ENCODE measurements around the gene DHCR24.

GRCh38 chr1:54927472-54928240, 40.7 kb upstream of the DHCR24 start:
- TF ChIP-seq CTCF (IDR thresholded peaks at IDR 0.05) (no peak), POLR2A (IDR thresholded peaks at IDR 0.05) (no peak)

Measured in body of pancreas (tissue), 4 donors.